SIG-M5 (cell line): ENCODE data around the gene TMEM252.

Experiments
- DNase-seq: peaks from one replicate; lab custom pipeline; 2025; lab: John Stamatoyannopoulos, UW

The TMEM252 gene

GRCh38 chr9:68540712-68541535, at the start of gene TMEM252:
Gene TMEM252, minus strand, starts transcription at chr9:68540883. Its CDS starts 69 bp downstream, at chr9:68540814.
- DNase-seq: no peak

- no peak for DNase-seq
Measured at GRCh38 chr9:68585034-68585761, 44.5 kb upstream of the TMEM252 start.

- DNase-seq: peak; percentile 17
Measured at GRCh38 chr9:68584189-68585033, 43.7 kb upstream of the TMEM252 start.

- no peak for DNase-seq
Measured at GRCh38 chr9:68581696-68582095, 41.0 kb upstream of the TMEM252 start.

GRCh38 chr9:68577774-68578591, 37.3 kb upstream of the TMEM252 start:
- DNase-seq: no peak

GRCh38 chr9:68575817-68576216, 35.1 kb upstream of the TMEM252 start:
- no peak for DNase-seq

- DNase-seq: no peak
Measured at GRCh38 chr9:68574150-68574549, 33.5 kb upstream of the TMEM252 start.

GRCh38 chr9:68567565-68567964, 26.9 kb upstream of the TMEM252 start:
- no peak for DNase-seq

GRCh38 chr9:68562461-68562860, 21.8 kb upstream of the TMEM252 start:
- DNase-seq: no peak

- peak; percentile 50 for DNase-seq
Measured at GRCh38 chr9:68560071-68560844, 19.6 kb upstream of the TMEM252 start.

- DNase-seq: no peak
Measured at GRCh38 chr9:68558545-68558944, 17.9 kb upstream of the TMEM252 start.

GRCh38 chr9:68555437-68556150, 14.9 kb upstream of the TMEM252 start:
- DNase-seq: no peak

- no peak for DNase-seq
Measured at GRCh38 chr9:68552700-68553476, 12.2 kb upstream of the TMEM252 start.

GRCh38 chr9:68551191-68551590, 10.5 kb upstream of the TMEM252 start:
- no peak for DNase-seq

GRCh38 chr9:68548241-68548640, 7.6 kb upstream of the TMEM252 start:
- DNase-seq: no peak

GRCh38 chr9:68547417-68547816, 6.7 kb upstream of the TMEM252 start:
- no peak for DNase-seq

- peak; percentile 24 for DNase-seq
Measured at GRCh38 chr9:68546596-68547390, 6.1 kb upstream of the TMEM252 start.

GRCh38 chr9:68545033-68545705, 4.5 kb upstream of the TMEM252 start:
- DNase-seq: no peak
